HG02981 (cell line): ENCODE results near the gene PNMA6F.

Source experiments
- ATAC-seq: cut with Tn5 transposase; IDR thresholded peaks from one replicate; pipeline ENCODE4 v1.9.1; 2021; ENCODE audit warnings: mild to moderate bottlenecking, moderate library complexity; ENCODE audit not compliant: unreplicated experiment

The PNMA6F gene

DNA sequence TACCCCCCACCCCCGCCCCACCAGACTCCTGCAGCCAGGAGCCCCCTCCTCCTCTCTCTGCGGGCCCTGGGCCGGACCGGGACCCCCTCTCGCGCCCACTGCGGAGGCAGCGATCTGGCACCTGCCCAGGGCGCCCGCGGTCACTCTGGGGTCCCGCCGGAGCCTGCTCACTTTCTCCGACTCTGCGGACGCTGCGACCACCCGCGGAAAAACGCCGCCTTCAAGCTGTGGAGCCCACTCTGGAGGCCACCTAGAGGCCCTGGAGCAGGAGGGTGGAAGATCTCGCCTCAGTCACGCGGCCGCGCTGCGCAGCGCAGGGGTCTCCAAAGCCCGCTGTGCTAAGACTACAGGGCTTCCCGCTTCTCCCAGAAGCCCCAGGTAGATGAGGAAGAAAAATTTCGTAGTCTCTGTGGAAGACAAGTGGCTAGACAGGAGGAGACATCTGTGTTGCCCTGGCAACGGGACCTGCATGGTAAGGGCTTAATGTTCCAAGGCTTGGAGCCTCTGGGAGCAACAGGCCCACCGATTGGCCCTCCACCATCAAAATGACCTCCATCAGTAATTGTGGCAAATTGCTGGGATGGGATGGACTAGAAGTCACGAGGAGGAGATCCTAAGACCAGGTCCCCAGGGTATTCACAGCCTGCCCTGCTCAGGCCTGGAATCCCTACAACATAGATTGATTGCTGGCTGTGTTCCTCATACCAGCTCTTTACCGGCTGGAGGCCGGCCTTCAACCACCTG is at the start of gene PNMA6F:
Gene PNMA6F (minus strand): TSS at position 387 of the 744 bp plus-strand sequence. CDS start 1,093 bp downstream, outside the sequence.
- ATAC-seq: no peak

DNA sequence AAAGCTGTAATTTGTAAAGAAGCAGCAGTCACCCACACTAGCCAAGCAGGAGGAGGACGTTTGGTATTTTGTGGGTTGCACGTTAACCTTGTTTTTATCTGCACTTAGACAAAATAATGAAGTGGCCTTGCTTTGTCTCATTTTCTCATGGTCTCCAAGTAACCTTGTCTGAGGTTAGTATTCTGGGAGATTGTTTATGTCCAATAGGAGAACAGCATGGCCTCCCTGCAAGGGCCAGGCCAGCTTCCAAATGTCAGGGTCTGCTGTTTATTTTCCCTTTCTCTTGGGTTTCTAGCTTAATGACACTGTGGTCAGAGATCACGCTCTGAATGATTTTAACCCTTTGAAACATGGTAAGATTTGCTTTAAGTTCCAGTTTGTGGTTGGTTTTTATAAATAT is 49.7 kb upstream of the PNMA6F start:
- no peak for ATAC-seq

DNA sequence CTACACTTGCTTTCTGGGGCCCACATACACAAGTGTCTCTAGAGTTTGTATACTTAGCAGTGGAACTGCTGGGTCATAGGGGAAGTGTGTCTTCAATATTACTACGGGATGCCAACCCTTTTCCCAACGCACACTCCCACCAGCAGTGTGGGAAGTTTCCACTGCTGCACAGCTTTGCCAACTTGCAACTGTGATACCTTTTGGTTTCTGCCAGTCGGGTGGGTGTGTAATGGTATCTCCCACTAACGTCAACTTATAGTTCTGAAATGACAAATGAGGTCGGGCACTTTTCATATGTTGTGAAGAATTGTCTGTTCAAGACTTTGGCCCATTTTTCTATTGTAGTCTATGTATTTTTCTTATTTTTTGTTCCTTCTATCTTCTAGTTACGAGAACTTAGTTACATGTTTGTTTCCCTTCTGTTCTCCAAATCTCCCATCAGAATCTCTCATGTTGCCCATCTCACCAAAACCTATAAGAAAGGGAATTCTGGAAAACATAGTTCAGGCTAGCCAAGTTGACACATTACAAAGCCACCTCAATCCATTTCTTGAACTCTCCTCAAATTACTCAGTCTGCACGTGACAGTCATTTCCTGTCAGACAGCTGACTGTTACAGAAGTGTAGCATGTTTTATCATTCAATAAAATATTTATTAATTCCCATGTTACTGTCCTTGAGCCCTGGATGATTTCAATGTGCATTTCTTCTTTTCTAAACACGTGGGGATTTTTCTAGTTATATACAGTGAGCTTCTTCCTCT is 48.9 kb upstream of the PNMA6F start:
- ATAC-seq: no peak

- ATAC-seq: no peak
Observed at GRCh38 chrX:153366878-153367538, 45.4 kb upstream of the PNMA6F start.

GRCh38 chrX:153366119-153366518 is 44.6 kb upstream of the PNMA6F start:
- ATAC-seq: no peak

- no peak for ATAC-seq
Observed at GRCh38 chrX:153365670-153366069, 44.1 kb upstream of the PNMA6F start.

DNA sequence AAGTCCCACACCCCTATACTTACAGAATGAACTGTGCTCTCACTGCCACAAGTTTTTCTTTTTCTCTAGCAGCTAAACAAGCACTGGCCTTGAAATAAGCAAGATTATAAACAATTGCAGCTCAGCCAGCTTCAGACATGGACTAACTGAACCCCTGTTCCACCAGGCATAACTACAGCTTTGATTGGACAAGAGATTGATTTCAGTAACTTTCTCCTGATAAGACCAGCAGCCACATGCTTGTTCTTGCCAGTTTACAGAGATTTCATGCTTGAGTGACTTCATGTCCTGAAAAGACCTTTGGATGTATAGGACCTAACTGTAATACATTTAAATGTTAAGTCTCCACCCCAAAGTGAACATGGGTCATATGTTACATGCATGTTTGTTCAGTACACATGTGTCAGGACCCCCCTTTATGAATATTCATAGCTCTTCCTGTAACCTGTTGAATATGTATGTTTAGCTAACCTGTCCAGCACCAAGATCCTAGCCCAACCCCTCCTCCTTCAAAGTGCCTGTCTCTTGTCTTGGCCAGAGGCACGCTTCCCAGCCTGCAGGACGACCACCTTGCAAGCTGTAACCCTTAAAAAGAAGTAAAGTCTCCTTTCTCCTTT is 40.3 kb upstream of the PNMA6F start:
- ATAC-seq: no peak

DNA sequence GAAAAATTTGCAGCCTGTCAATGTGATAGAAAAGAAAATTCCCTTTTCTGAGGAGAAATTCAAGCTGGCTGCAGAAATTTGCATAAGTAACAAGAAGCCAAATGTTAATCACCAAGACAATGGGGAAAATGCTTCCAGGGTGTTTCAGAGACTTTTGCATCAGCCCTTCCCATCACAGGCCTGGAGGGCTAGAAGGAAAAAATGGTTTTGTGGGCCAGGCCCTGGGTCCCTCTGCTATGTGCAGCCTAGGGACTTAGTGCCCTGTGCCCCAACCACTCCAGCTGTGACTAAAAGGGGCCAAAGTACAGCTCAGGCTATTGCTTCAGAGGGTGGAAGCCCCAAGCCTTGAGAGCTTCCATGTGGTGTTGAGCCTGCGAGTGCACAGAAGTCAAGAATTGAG is 36.3 kb upstream of the PNMA6F start:
- ATAC-seq: no peak

- ATAC-seq: no peak
Observed at GRCh38 chrX:153353416-153353815, 31.8 kb upstream of the PNMA6F start.

- no peak for ATAC-seq
Observed at GRCh38 chrX:153352858-153353257, 31.3 kb upstream of the PNMA6F start.

DNA sequence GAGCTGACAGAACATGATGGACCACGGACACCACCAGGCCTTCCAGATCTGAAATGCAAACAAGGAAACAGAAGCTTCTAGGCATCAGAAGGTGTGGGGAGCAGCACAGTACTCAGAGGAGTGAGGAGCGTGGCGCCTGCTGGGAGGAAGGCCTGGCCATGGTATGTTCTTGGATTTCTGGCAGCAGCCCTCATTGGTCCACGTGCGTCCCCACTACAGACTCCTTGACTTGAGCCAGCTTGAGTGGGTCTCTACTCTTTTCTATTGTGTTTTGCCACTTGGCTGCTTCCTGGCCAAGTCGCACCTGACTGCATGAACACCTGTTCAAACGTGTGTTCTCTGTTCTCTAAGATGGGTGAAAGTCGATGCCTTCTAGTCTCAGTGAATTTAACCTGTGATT is 30.4 kb upstream of the PNMA6F start:
- no peak for ATAC-seq

DNA sequence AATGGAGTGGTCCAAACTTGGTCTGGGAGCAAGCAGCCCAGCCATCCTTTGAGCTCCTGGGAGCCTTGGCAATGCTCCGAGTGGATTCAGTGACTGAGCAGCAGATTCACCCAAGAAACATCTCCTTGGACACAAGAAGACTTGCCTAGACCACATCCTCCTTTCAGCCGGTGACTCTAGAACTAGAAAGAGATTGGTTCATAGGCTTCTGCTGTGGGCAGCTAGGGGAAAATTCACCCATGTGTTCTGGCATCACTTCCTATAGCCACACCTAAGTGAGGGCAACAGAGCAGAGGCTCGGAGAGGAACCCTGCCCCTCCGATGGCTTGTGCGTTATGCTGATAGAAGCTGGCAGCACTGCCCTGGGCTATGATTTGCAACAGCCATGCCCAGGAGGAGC is 28.4 kb upstream of the PNMA6F start:
- ATAC-seq: no peak

DNA sequence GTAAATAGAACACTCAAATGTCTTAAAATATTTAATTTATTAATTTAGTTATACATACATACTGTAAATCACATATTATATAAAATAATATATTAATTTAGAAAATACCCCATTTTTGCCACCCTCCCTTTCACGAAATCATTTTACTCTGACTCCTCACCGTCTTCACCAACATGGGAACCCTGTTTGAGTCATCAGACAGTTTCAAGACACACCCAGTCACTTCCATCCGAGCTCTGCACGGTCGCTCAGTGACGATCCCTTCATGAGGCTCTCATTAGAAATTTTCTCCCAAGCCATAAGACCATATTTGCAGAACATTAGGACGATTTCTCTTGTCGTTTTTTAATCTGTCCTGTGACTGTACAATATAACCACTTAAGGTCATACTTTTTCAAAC is 26.9 kb upstream of the PNMA6F start:
- no peak for ATAC-seq

DNA sequence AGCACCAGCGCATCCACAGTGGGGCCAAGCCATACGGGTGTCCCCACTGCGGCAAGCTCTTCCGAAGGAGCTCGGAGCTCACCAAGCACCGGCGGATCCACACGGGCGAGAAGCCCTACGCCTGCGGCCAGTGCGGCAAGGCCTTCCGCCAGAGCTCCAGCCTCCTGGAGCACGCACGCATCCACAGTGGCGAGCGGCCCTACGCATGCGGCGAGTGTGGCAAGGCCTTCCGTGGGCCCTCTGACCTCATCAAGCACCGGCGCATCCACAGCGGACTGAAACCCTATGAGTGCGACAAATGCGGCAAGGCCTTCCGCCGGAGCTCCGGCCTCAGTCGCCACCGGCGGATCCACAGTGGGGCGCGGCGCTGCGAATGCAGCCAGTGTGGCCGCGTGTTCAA is 26.0 kb upstream of the PNMA6F start:
- ATAC-seq: no peak

GRCh38 chrX:153343674-153344073 is 22.1 kb upstream of the PNMA6F start:
- ATAC-seq: no peak

GRCh38 chrX:153342762-153343558 is 21.4 kb upstream of the PNMA6F start:
- no peak for ATAC-seq

GRCh38 chrX:153340111-153340510 is 18.5 kb upstream of the PNMA6F start:
- no peak for ATAC-seq

DNA sequence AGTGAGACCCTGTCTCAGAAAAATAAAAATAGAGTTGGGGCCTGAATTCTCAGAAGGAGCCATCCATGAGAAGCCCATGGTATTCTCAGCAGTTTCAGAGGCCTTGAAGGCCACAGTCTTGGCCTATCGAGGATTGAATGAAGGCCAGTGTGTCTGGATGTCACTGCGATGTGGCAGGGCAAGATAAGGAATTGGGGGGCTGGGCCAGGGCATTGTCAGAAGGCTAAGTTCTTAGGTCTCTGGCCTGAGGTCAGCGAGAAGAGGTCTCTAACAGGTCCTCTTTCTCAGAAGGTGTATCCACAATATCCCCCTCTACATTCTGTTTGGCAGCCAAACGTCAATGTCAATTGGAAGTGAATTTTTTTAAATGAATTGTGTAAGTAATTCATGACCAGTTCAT is 18.1 kb upstream of the PNMA6F start:
- ATAC-seq: no peak

DNA sequence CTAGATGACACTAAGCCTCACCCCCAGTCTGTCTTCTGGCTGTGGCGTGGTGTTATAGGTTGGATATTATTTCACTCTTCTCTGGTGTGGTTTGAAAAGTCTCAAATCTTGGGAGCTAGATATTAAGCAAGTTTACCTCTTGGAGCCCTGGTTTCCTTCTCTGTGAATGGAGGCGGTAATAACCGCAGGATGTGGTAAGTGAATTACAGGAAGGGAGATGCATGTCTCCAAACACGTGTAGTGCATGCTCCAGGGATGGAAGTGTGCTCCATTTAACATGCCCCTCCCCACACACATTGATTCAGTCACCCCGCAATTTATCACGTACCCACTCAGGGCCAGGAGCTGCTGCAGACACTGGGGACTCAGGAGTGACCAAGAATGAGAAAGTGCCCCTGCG is 17.3 kb upstream of the PNMA6F start:
- no peak for ATAC-seq

DNA sequence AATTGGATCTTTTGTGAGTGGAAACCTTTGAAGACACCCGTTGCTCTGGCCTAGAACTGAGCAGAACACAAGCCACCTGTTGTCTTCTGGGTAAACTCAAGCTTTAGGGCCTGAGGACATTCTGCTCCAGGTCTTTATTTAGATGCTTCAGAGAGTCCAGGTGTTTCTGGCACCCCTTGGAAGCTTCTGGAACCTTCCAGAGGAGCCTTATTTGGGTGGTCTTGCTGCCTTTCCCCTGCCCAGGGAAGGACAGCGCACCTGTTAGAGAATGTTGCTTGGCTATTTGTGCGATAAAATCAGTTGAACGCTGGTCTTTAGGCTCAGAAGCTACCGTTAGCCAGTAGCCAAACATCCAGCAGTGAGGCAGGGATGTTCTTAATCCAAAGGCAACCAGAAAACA is 15.4 kb upstream of the PNMA6F start:
- no peak for ATAC-seq
